Transverse colon (tissue), 4 donors: ENCODE measurements around the gene AQP7.

Source experiments
- CTCF ChIP-seq, 5 experiments: fragments of 200-600 bp in 3 of 5; fragments of 450-650 bp in 2 of 5; sonication (generic) in 3 of 5; IDR thresholded peaks; 1 replicate in 2 of 5; 2 replicates in 3 of 5; pipeline ENCODE4 v1.5.1; 2016 to 2017; ENCODE audit warnings: antibody characterized with exemption in 5 of 5, inconsistent platforms in 3 of 5, mild to moderate bottlenecking in 2 of 5, moderate library complexity in 1 of 5
- POLR2A ChIP-seq: fragments of 450-650 bp; IDR thresholded peaks from one replicate; pipeline ENCODE4 v1.6.1; 2016; ENCODE audit warnings: antibody characterized with exemption, mild to moderate bottlenecking, moderate library complexity
- POLR2AphosphoS5 ChIP-seq, 3 donors: sonication (generic); formaldehyde crosslinking; IDR thresholded peaks; one replicate each; pipeline ENCODE4 v1.6.1; 2016; ENCODE audit warnings: antibody characterized with exemption in 3 of 3

DNA sequence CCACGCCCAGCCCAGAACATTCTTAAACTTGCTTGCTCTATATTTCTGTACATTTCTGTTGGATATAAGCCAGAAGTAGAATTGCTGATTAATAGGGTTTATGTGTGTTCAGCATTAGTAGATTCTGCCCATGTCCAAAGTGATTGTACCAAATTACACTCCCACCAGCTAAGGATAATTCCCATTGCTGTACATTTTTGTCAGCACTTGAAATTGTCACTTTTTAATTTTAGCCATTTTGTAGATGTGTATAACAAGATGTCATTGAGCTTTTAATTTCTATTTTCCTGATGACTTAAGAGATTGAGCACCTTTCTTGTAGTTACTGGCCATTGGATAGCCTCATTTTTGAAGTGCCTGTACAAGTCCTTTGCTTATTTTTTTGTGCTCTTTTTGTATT is 46.4 kb downstream of the AQP7 start:
- TF ChIP-seq CTCF (IDR thresholded peaks at IDR 0.05), result no peak
- TF ChIP-seq POLR2AphosphoS5 (IDR thresholded peaks at IDR 0.05), result no peak
- no peak for TF ChIP-seq POLR2A
